T-helper 1 cell treated with Interleukin-12 subunit alpha and Interleukin-12 subunit beta and Interleukin-4 antibody, amounts not matched to agents 30 ng/mL and 1 ng/mL, for 36 hours (primary cell): ENCODE measurements around the gene NFIL3. TPM values are rescaled to one million over a fixed set of nuclear protein-coding genes. Genes with fewer than 3 reads are reported as not detected.

ENCODE experiments used
- intact Hi-C: fragments of 100-400 bp; cut with micrococcal nuclease; formaldehyde crosslinking; loops from one replicate; pipeline ENCODE4 v1.15.1; 2024
- total RNA-seq: library from RNA; stranded (reverse); gene quantifications from 2 replicates; pipeline ENCODE4 v1.2.3, GENCODE V29; 2022

Gene NFIL3
- total RNA-seq, 1 donor from 2014 or later, result 50.5 TPM

DNA sequence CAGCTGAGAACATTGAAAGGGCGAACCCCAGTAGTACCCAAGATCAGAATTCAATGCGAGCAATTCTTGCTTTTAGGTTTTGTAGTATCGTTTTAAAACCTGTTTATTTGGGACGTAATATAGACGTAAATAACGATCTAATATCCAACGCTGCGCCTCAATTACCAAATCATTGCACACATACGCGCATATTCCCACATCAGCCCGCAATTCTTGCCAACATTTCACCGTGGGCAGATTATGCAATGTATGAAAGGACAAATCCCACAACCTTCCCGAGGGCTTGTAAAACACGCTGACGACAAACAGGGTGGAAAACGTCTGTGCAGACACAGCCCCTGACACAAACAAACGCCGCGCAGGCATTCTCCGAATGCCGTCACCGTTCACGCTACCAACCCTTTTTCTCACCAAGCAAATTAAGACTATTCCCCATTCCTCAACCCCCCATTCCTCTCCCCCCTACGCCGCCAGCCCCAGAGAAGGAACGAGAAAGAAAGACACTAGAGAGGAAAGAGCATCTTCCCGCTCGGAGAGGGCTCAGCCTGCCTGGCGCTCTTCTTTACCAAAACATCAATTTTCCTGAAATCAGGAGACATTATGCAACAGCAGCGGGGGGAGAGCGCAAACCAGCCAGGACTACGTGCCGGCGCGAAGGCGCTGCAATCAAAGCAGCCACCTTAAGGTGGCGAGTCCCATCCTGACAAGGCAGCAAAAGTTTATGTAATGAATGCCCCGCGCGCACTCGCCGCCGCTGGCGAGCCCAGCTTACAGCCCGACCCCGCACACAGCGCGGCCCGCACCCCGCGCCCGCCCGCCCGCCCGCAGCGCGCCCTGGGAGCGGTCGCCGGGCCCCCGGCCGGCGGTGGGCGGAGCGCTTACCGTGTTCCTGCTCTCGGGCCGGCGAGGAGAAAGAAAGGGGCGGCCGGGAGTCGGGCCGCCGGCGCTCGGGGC is 597 bp downstream of the NFIL3 start:
- intact Hi-C loops, result loop anchor here (1.0 to 10.0 kb wide), 5 partner anchors 8 to 1821 kb away; partner anchors contain the start of gene SPTLC1

DNA sequence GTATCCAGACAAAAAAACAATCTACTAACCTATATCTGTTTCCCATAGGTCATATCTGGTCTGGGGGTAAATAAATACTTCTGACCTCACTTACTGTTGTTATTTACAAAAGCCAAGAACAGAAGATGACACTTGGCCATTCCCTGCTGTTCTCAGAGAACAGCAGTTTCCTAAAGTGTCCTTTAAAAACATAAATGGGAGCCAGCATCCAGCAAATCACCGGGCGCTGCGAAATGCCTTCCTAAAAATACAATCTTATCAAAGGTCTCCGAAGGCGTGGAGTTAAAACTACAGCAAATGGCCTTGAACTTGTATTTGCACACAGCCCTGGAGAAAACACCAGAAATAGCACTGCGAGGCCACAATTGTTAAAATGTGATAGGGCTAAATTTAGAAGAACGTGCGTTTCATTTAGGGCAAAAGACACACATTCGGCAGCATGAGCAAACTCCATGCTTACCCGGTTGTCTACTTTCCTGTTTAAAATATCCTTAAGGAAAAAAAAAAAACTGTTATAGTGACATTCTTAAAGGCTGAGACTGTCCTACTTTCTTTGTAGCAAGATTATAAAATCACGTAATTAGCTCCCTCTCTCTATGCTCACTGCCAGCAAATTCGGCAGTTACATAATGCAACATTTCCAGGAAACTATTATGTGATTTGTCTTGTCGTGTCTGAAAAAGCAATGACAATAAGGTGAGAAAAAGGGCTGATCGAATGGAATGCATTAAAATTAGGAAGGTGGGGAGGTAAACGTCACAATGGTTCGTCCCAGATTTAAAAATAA is 1.5 kb downstream of the NFIL3 start:
- intact Hi-C loops, result loop anchor here (5.0 to 10.0 kb wide), 2 partner anchors 693 to 1820 kb away; partner anchors contain the start of gene SPTLC1

DNA sequence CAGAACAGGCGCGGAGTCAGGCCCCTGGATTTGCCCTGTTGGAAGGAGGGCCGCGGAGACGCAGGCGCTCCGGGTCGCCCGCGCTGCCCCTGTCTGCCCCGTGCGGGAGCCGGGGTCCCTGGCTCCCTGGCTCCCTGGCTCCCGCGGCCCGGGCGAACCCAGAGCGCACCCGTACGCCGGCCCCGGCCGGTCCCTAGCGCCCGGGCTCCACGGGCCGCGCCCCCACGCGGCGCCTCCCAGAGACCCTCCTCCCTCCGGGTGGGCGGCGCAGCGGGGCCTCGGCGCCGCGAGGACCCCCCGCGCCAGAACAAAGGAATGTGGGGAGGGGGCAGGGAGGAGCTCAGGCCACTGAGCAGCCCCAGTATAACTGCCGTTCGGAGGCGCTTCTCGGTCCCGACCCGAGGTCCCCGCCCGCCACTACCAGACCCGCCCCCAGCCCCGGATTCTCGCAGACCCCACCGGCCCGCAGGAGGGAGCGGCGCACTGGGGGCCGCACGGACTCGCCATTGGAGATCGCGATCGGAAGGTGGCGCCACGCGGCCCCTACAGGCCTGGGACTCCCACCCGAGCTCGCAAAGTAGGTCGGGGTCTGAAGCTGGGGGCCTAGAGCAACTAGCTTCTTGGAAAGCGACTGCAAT is 2.4 kb downstream of the NFIL3 start:
- intact Hi-C loops, result loop anchor here (5.0 to 10.0 kb wide), 2 partner anchors 694 to 1819 kb away; partner anchors contain the start of gene SPTLC1

DNA sequence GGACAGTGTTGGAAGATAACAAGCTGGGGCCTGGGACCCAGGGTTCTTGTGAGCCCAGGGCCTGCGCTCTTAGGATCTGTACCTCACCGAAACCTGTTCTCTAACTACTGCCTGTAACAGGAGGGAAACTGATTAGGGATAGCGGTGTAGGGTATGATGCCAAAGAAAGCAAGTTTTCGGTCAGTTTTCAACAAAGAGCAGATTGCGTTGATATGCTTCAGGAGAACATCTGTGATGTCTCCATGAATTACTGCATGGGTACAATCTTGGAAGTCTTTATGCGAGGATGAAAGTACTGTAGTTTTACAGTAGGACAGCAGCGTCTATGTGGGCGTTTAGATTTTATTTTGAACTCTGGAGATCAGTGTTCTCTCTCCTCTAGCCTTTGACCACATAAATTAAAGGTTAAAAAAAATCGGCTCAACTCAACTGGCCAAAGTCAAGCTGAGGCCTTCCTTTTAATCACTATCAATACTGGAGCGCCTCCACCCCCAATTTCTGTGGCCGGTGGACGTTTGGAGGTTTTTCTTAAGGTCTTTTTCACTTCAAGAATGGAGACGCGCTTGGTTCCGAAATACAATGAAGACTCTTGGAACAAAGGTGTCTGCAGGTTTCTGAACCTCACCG is 3.0 kb downstream of the NFIL3 start:
- intact Hi-C loops, result loop anchor here (5.0 to 10.0 kb wide), 2 partner anchors 694 to 1818 kb away; partner anchors contain the start of gene SPTLC1

DNA sequence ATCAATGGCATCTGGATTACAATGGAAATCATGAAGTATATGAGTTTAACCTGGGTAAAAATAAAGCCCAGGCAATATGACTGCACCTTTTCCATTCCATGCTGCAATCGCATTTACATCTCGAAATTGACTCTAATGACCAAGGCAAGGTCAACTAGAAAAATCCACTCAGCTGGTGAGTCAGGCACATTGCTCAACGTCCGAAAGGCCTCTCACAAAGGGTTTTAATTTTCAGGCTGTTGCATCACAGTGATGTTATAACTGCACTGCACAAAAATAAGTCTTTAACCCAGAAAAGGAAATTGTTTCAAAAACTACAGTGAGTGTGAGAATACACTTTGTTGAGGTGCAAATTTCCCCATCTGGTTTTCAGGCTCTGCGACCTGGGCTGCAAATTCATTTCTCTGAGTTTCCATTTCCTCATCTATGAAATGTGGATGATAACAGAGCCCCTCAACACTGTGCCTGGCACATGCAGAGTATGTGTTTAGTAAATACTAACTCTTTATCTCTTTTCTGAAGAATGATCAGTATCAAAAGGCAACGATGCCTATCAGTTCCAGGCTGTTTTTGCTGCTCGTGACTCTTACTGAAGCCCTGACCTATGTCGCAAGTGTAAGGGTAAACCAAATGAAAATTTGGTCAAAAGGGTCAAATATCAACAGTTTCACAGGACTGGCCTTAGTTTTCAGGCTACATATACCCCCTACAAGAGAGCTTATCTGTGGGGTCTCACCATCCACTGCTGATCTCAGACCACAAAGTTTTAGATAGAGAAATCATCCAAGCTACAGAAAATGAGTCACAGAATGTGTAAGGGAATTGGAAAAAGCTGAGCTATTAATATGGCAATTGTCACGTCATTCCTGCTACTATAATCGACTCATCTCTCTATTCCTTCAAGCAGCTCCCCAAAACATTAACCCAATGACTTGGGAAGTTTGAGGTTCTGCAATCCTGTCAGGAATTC is 4.1 kb downstream of the NFIL3 start:
- intact Hi-C loops, result loop anchor here (1.0 to 10.0 kb wide), 5 partner anchors 24 to 1817 kb away; partner anchors contain the start of gene SPTLC1

DNA sequence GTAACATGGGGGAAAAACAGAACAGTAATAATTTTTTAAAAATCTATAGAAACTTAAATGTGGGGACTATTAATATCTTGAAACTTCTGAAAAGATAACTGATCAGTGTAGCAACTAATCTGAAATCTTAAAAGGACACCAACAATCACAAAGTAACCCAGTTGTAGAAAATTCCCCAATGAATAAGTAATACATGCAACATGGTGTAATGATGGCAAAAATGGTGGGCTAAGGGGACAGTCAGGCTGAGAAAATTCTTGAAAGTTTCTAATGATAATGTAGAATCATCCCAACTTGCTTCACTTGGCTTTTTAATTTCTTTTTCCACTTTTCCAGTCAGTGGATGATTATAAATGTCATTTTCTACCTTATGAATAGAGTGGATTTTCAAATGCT is 5.4 kb downstream of the NFIL3 start:
- intact Hi-C loops, result no loop called here

DNA sequence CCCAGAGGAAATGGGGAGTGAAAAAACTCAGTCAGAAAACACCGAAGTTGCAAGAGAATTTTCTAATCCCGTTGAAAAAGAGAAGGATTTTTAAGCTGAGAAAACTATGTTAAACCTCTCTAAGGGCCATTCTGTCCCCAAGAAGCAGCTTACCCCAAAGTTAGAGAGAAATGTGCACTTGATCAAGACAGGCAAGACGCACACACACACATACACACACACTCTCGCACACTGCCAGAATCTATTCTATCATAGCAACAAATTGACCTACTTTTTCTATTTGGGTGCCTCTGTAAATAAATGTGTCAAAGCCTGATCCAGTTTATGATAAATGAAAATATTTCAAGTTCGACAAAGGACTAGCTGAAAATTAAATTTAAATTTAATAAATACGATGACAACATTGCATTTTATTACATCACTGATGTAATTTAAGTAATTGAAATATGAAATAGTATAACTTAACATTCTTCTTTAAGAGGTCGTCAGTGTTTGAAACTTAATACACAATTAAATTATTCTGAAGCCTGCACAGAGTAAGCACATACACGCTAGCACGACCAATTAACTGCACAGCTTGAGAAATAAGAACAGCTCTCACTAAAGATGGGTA is 5.9 kb downstream of the NFIL3 start:
- intact Hi-C loops, result no loop called here

DNA sequence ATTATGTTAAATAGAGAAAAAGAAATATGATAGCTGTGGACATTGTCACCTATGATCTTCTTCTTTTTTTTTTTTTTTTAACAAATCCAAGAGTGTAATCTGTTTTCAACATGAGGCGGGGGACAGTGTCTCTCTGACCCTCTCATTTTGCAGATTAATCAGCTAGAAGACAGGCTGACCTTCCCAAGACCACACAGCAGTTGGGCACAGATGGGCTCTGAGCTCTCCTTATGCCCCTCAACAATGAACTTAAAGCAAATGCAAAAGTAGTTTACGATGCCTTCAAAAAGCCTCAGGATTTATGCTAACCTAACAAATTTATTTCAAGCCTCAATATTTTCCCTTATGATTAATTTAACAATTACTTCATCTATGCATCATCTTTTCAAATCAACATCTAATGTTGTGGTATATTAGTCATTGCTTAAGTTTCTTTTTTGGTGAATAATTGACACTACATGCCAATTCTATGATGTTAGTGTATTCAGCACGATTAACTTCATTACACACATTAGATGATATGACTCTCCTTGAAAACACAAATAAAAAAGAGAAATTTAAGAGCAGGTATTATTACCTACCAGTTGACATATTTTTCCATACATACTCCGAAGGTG is 7.4 kb downstream of the NFIL3 start:
- intact Hi-C loops, result no loop called here

DNA sequence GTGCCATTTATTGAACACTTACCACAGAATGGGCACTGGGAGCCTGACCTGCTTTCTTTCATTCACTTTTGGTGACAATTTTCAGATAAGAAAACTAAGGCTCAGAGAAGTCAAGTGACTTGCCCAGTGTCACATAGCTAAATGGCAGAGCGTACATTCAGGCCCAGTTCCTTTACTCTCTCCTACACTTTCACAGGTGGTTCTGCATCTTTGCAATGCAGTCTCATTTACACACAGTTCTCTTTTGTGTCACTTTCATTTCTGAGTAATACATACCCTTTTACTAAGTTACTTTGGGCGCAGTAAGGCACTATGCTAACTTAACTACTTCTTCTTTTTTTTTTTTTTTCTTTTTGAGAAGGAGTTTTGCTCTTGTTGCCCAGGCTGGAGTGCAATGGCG is 8.3 kb downstream of the NFIL3 start:
- intact Hi-C loops, result loop anchor here (1.0 kb wide), 2 partner anchors 8 to 20 kb away; partner anchors contain the start of gene NFIL3

DNA sequence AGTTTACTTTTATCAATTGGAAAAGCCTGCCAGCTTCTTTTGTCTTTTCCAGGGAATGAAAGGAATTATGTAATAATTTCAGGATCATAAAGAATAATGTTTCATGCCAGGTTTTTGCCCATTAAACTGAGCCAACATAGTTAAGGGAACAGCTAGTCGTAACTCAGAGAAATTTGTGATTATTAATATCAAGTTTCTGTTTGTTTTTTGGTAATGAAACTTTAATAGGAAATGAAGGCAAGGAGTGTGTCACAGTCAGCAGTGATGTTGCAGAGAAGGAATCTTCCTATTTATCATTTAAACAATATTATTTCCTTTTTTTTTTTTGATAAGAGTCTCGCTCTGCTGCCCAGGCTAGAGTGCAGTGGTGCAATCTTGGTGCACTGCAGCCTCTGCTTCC is 10.7 kb downstream of the NFIL3 start:
- intact Hi-C loops, result no loop called here

DNA sequence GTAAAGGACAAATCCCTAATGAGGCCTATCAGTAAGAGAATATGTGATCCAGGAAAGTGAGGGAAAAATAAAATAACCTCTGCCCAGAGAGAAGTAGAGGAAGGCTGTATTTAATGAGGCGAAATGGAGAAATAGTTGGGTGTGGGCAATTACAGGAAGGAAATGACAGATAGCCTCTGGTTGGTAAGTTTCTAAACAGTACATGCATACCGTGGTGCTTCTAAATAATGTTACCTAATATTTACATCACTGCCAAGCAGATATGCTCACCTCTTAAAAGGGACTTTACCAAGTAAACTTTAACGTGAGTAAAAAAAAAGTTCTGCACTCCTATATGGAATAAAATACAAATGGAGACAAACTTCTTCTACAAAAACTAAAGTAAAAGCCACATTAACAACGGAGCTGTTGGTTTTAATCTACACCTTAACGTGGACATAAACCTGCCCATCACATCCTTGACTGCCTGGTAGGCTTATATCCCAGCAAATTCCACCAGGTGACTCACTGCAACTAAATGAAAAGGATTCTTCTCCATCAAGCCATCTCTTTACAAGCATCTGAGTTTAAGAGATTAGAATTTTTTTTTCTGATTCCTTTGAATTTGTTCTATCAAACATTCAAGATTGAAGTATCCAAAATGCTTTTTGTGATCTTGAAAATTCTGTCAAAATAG is 12.4 kb downstream of the NFIL3 start:
- intact Hi-C loops, result no loop called here

DNA sequence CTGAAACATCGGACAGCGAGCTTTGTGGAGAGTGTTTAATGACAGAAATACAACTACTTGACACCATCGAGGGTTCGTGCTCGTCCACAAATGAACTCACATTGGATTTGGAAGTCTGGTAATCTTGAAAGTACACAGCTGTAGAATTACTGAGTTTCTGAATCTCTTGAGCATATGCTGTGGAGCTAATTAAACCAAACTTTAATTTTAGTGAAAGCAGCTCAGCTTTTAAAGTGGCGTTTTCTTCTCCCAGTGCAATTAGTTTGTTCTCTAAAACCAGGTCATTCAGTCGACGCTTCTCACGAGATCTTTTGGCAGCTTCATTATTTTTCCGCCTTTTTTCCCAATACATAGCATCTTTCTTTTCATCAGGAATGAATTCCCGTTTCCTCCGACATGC is 13.5 kb downstream of the NFIL3 start:
- intact Hi-C loops, result no loop called here

DNA sequence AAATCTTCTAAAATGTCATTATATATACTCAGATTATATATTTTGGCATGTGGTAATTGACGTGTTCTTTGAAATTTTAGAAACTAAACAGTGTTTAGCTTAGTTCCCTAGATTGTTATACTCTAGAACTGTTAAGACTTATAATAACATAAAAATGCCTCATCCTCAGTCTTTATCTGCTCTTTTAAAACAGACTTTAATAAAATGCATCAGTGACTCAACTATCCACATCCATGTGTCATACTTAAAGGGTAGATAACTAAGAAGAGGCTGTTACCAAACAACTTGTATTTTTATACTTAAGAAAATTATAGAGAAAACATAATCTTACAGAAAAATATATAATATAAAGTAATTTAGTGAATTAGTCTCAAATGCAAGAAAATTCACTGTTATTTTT is 15.2 kb downstream of the NFIL3 start:
- intact Hi-C loops, result no loop called here

DNA sequence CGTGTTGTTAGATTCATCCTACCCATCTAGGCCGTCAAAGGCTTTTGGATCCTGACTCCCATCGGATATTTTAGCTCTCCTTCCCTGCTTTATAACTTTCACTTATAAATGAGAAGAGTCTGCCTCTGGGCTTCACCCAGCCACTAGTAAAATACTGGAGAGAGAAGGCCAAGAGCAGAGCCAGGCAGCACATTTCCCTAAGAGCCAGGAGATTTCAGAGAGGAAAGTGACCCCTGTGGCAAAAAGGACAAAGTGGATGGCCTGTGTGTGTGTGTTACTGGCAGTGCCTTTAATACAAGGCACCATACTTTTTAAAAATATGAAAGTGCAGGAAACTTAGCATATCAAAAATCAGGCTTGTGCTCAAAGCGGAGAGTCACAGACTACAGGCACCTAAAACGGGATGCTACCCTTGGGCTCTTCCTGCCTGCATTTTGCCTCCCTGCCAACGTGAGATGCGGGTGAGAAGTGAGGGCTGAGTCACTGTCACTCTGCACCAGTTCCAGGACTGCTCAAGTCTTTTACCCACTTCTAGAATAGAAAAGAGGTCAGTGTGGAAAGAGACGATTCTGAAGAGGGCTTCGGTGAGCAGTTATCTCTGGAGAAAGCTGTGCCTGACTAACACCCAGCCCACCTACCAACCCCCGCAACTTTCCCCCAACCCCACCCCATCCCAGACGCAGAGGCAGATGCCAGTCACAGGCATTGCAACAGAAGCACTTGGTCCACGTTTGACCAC is 15.9 kb downstream of the NFIL3 start:
- intact Hi-C loops, result no loop called here

DNA sequence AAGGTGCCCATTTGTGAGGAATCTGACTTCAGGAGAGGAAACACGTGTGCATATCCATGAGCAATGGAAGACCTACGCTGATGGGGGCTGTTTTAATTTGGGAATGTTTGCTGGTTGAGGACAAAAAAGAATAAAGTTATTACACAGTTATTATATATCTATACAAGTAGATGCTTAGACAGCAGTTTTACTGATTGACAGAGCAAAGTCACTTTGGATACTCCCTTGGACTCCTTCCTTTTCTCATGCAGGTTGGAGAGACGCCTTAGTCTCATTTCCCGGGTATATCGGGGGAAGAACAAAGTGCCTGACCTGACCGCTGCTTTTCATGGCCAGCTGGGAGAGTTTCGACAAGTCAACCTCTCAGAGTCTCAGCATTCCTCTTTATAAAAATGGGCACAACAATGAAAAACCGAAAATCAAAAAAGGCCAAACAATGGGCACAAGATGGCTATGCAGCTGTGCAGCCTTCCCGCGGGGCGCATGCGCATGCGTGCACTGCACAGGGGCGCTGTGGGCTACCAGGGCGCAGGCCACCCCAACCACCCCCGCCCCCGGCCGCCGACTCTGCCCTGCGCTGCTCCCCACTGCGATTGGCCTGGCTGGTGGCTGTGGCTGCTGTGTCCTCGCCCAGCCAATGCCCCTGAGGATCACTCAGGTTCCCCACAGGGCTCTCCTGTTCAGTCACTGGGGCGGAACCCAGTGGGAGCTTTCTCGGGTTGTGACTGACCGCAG is 18.1 kb downstream of the NFIL3 start:
- intact Hi-C loops, result no loop called here

DNA sequence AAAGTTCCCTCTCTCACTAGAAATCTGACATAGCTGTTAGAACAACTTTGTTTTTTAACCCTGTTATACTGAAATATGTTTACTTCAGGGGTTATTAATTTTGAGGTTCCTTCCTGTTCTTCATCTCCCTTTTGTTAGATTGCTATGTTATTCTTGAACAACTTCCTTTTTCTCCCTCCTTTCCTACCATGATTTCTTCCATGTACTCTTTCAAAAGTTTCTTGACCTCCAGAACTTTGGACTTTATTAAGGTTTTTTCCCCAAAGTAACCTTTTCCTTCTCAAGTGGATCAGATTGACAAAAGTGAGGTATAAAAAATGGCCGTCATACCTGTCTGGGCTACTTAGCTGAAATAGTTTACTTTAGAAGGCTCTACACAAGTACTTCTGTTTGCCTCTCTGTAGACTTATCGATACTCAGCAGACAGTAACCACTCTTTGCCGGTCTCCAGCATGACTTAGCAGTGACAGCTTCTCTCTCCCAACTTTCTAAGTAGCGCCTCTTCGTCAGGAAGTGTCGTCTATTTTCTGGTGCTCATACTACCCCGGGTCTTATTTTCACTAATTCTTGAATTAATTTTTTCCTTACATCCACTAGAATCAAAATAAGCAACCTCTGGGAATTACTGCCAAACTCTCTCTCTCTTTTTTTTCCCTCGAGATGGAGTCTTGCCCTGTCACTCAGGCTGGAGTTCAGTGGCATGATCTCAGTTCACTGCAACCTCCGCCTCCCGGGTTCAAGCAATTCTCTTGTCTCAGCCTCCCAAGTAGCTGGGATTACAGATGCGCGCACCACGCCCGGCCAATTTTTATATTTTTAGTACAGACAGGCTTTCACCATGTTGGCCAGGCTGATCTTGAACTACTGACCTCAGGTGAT is 19.7 kb downstream of the NFIL3 start:
- intact Hi-C loops, result no loop called here
